CD14-positive monocyte (primary cell): ENCODE measurements around the gene QKI. TPM values are rescaled to one million over a fixed set of nuclear protein-coding genes. Genes with fewer than 3 reads are reported as not detected.
A peak's percentile ranks its signal among the peaks of the same experiment; 100 is the strongest.

Experiments used
- DNase-seq, 3 donors: peaks; one replicate each; pipeline ENCODE4 v3.0.0-alpha.2; 2011 to 2022
- H2AFZ ChIP-seq: 2 replicates; pipeline ENCODE4 v1.6.0; 2012; ENCODE audit warnings: mild to moderate bottlenecking, low read depth, low read length, inconsistent platforms; ENCODE audit not compliant: insufficient read depth, poor library complexity, severe bottlenecking
- H3K27ac ChIP-seq, 2 donors: 1 replicate in 1 of 2; 2 replicates in 1 of 2; pipeline ENCODE4 v1.5.1; 2012 to 2013; ENCODE audit warnings: low read length in 2 of 2, control low read depth in 1 of 2, inconsistent platforms in 1 of 2, low read depth in 1 of 2, mild to moderate bottlenecking in 1 of 2
- H3K27me3 ChIP-seq, 2 donors: one replicate each; pipeline versions ENCODE4 v1.6.0 to v1.6.1; 2011 to 2013; ENCODE audit warnings: low read length in 2 of 2; ENCODE audit not compliant: control insufficient read depth in 2 of 2, insufficient read depth in 2 of 2
- H3K36me3 ChIP-seq, 2 donors: replicated peaks in 1 of 2; 1 replicate in 1 of 2; 2 replicates in 1 of 2; pipeline versions ENCODE4 v1.5.1 to v1.6.1; 2012 to 2013; ENCODE audit warnings: low read length in 2 of 2, control low read depth in 1 of 2, inconsistent platforms in 1 of 2, mild to moderate bottlenecking in 1 of 2; ENCODE audit not compliant: insufficient read depth in 2 of 2, control insufficient read depth in 1 of 2
- H3K4me1 ChIP-seq, 2 donors: 1 replicate in 1 of 2; 2 replicates in 1 of 2; pipeline versions ENCODE4 v1.5.1 to v1.6.1; 2012 to 2013; ENCODE audit warnings: low read length in 2 of 2, control low read depth in 1 of 2, inconsistent platforms in 1 of 2, mild to moderate bottlenecking in 1 of 2, moderate library complexity in 1 of 2; ENCODE audit not compliant: insufficient read depth in 2 of 2, control insufficient read depth in 1 of 2
- H3K4me2 ChIP-seq: replicated peaks from 2 replicates; pipeline ENCODE3; 2012; ENCODE audit warnings: low read length, moderate library complexity, mild to moderate bottlenecking; ENCODE audit not compliant: poor library complexity, severe bottlenecking; ENCODE audit errors: extremely low read depth
- H3K4me3 ChIP-seq, 3 experiments: fragments of 200-600 bp in 1 of 3; sonication (generic) in 1 of 3; replicated peaks in 1 of 3; 1 replicate in 2 of 3; 2 replicates in 1 of 3; pipeline ENCODE4 v1.5.1; 2011 to 2013; ENCODE audit warnings: low read length in 3 of 3, mild to moderate bottlenecking in 3 of 3, control low read depth in 2 of 3, low read depth in 2 of 3, inconsistent platforms in 1 of 3, moderate library complexity in 1 of 3
- H3K79me2 ChIP-seq: 2 replicates; pipeline ENCODE4 v1.6.0; 2012; ENCODE audit warnings: mild to moderate bottlenecking, control low read depth, inconsistent platforms, low read length, moderate library complexity; ENCODE audit not compliant: insufficient read depth
- H3K9ac ChIP-seq: 2 replicates; pipeline ENCODE4 v1.6.0; 2017; ENCODE audit warnings: low read length, mild to moderate bottlenecking; ENCODE audit not compliant: insufficient read depth, poor library complexity, severe bottlenecking
- H3K9me3 ChIP-seq, 2 donors: replicated peaks in 1 of 2; 1 replicate in 1 of 2; 2 replicates in 1 of 2; pipeline versions ENCODE4 v1.5.1 to v1.6.1; 2012 to 2013; ENCODE audit warnings: low read length in 2 of 2, control low read depth in 1 of 2; ENCODE audit not compliant: control insufficient read depth in 1 of 2, insufficient read depth in 1 of 2
- H4K20me1 ChIP-seq: 2 replicates; pipeline ENCODE4 v1.6.0; 2012; ENCODE audit warnings: mild to moderate bottlenecking, low read length, control low read depth, moderate library complexity; ENCODE audit not compliant: insufficient read depth
- H3K27ac Mint-ChIP-seq, 7 donors: one replicate each; pipeline ENCODE4 v1.8.0; 2020; ENCODE audit warnings: mild to moderate bottlenecking in 7 of 7, mixed read lengths in 7 of 7, moderate library complexity in 6 of 7, inconsistent platforms in 2 of 7
- H3K27me3 Mint-ChIP-seq, 3 donors: one replicate each; pipeline ENCODE4 v1.8.0; 2021 to 2022; ENCODE audit warnings: low read depth in 3 of 3, mild to moderate bottlenecking in 3 of 3, mixed read lengths in 3 of 3, moderate library complexity in 3 of 3, inconsistent platforms in 1 of 3
- H3K36me3 Mint-ChIP-seq, 2 donors: one replicate each; pipeline ENCODE4 v1.8.0; 2020; ENCODE audit warnings: mixed read lengths in 2 of 2, inconsistent platforms in 1 of 2, mild to moderate bottlenecking in 1 of 2
- H3K4me1 Mint-ChIP-seq: one replicate; pipeline ENCODE4 v1.8.0; 2020; ENCODE audit warnings: mild to moderate bottlenecking, mixed read lengths
- H3K4me3 Mint-ChIP-seq, 2 donors: one replicate each; pipeline ENCODE4 v1.8.0; 2020; ENCODE audit warnings: mild to moderate bottlenecking in 2 of 2, mixed read lengths in 2 of 2, moderate library complexity in 1 of 2
- H3K9me3 Mint-ChIP-seq, 7 donors: one replicate each; pipeline ENCODE4 v1.8.0; 2020 to 2022; ENCODE audit warnings: mixed read lengths in 7 of 7, mild to moderate bottlenecking in 6 of 7, moderate library complexity in 6 of 7, inconsistent platforms in 2 of 7
- CTCF ChIP-seq: fragments of 200-600 bp; IDR thresholded peaks from one replicate; pipeline ENCODE4 v1.8.0; 2022; ENCODE audit warnings: antibody characterized with exemption, mild to moderate bottlenecking
- WGBS: methylation state at CpG from one replicate; pipeline ENCODE4 v1.1.5; 2013; ENCODE audit warnings: missing lambda C conversion rate; ENCODE audit not compliant: insufficient coverage; 5-methylcytosine and 5-hydroxymethylcytosine counted together
- intact Hi-C, 2 donors: fragments of 100-400 bp; cut with micrococcal nuclease; formaldehyde crosslinking; loops; one replicate each; pipeline versions ENCODE4 v1.15.0 to v1.15.1; 2023
- polyA plus RNA-seq, 3 donors: library from polyadenylated mRNA; depleted of rRNA in 1 of 3; unstranded in 2 of 3; stranded (reverse) in 1 of 3; fragments of 300-500 nt in 2 of 3; fragments of >200 nt in 1 of 3; fragmentation: Illumina TruSeq in 2 of 3; gene quantifications; 1 replicate in 2 of 3; 2 replicates in 1 of 3; pipeline ENCODE4 v1.2.3, GENCODE V29; 2012 to 2021

Gene QKI
- polyA plus RNA-seq, 3 donors = 24.3 to 154 (median 71.8) TPM

- Histone ChIP-seq H3K9me3 (peaks cover 5 to 8% of the 10 kb centered on the region in 2 donors), H3K79me2 (peaks cover 100% of the 10 kb centered on the region), H3K9ac (no peak overlapping the region), H4K20me1 (peaks cover 100% of the 10 kb centered on the region), H3K36me3 (peaks cover 0 to 9% of the 10 kb centered on the region in 2 donors), H3K4me1 (peaks cover 3 to 13% of the 10 kb centered on the region in 2 donors), H3K27ac (no peak overlapping the region), H3K4me3 (no peak overlapping the region), H3K4me2 (no peak overlapping the region), H3K27me3 (no peaks in the 10 kb centered on the region), H2AFZ (no peak overlapping the region)
- Mint-ChIP-seq H3K36me3 (peaks cover 11 to 30% of the 10 kb centered on the region in 2 donors), H3K27ac (peak overlapping the region in 1 of 7 donors; percentile 63), H3K4me3 (no peak overlapping the region), H3K27me3 (no peaks in the 10 kb centered on the region), H3K4me1 (peaks cover 35% of the 10 kb centered on the region), H3K9me3 (peaks cover 4 to 17% (median 12%) of the 10 kb centered on the region in 7 donors)
- TF ChIP-seq CTCF = no peak
- WGBS = no CpG with 5 or more reads among the region's 2 CpGs
- intact Hi-C loops = no loop called here
- no peak for DNase-seq
These were observed 86.5 kb downstream of the QKI start for GRCh38 chr6:163501026-163501425.

- intact Hi-C loops = no loop called here
- no peak for DNase-seq
- Histone ChIP-seq H3K36me3 (peaks cover 0 to 10% of the 10 kb centered on the region in 2 donors), H3K9me3 (peaks cover 5 to 8% of the 10 kb centered on the region in 2 donors), H3K9ac (no peak overlapping the region), H3K27ac (no peak overlapping the region), H3K4me1 (peaks cover 4 to 15% of the 10 kb centered on the region in 2 donors), H3K4me2 (no peak overlapping the region), H3K79me2 (peaks cover 100% of the 10 kb centered on the region), H4K20me1 (peaks cover 100% of the 10 kb centered on the region), H3K4me3 (no peak overlapping the region), H3K27me3 (no peaks in the 10 kb centered on the region), H2AFZ (no peak overlapping the region)
- H3K27ac Mint-ChIP-seq = no peak overlapping the region
- peaks cover 34% of the 10 kb centered on the region for H3K4me1 Mint-ChIP-seq
- peaks cover 4 to 17% (median 12%) of the 10 kb centered on the region in 7 donors for H3K9me3 Mint-ChIP-seq
- H3K4me3 Mint-ChIP-seq = no peak overlapping the region
- TF ChIP-seq CTCF = no peak
- peaks cover 13 to 32% of the 10 kb centered on the region in 2 donors for H3K36me3 Mint-ChIP-seq
- no peaks in the 10 kb centered on the region for H3K27me3 Mint-ChIP-seq
- 100% methylated on average over 2 of the region's 3 CpGs for WGBS
These were observed 86.9 kb downstream of the QKI start for GRCh38 chr6:163501439-163501838.
